ENCODE data around the gene SMTNL1.
"Not testable (repeated sequence)": the region's sequence is repeated elsewhere in the genome, so short reads cannot be mapped to it uniquely, and the experiment has no call there.

The SMTNL1 gene

GRCh38 chr11:57508341-57509170 lies 28.8 kb upstream of the SMTNL1 start:
- no peak for DNase-seq (ENCODE audit: low spot score)

GRCh38 chr11:57511741-57512430 lies 25.5 kb upstream of the SMTNL1 start:
- no peak for DNase-seq (ENCODE audit: low spot score)
- no peak for FAIRE-seq

More at GRCh38 chr11:57508341-57509170, 28.8 kb upstream of the SMTNL1 start:
- FAIRE-seq: no peak

- DNase-seq (ENCODE audit: low spot score) (no peak), FAIRE-seq (no peak)
Measured at GRCh38 chr11:57512646-57513451, 24.5 kb upstream of the SMTNL1 start.

GRCh38 chr11:57513452-57513795 lies 24.0 kb upstream of the SMTNL1 start:
- DNase-seq (ENCODE audit: low spot score): no peak
- no peak for FAIRE-seq

GRCh38 chr11:57513911-57514537 lies 23.4 kb upstream of the SMTNL1 start:
- DNase-seq (ENCODE audit: low spot score): no peak
- FAIRE-seq: no peak

- FAIRE-seq: no peak
- peak; percentile 69 for DNase-seq (ENCODE audit: low spot score)
Measured at GRCh38 chr11:57514538-57515331, 22.7 kb upstream of the SMTNL1 start.

- FAIRE-seq: no peak
- DNase-seq (ENCODE audit: low spot score): peak; percentile 77
Measured at GRCh38 chr11:57515332-57516060, 21.9 kb upstream of the SMTNL1 start, which contains the start of gene SLC43A1. SLC43A1 (minus strand) TSS chr11:57515702; CDS start chr11:57514111, 1,591 bp downstream.

GRCh38 chr11:57516061-57516443 lies 21.3 kb upstream of the SMTNL1 start:
- DNase-seq (ENCODE audit: low spot score) (no peak), FAIRE-seq (no peak)

GRCh38 chr11:57521116-57521515 lies 16.3 kb upstream of the SMTNL1 start:
- no peak for FAIRE-seq
- DNase-seq (ENCODE audit: low spot score): no peak

- no peak for FAIRE-seq
- no peak for DNase-seq (ENCODE audit: low spot score)
Measured at GRCh38 chr11:57523419-57523818, 14.0 kb upstream of the SMTNL1 start.

GRCh38 chr11:57527056-57527631 lies 10.3 kb upstream of the SMTNL1 start:
- FAIRE-seq: no peak
- DNase-seq (ENCODE audit: low spot score): peak; percentile 46

- DNase-seq (ENCODE audit: low spot score) (no peak), FAIRE-seq (no peak)
Measured at GRCh38 chr11:57529012-57529411, 8.4 kb upstream of the SMTNL1 start.

- FAIRE-seq (no peak), DNase-seq (ENCODE audit: low spot score) (no peak)
Measured at GRCh38 chr11:57530215-57530595, 7.2 kb upstream of the SMTNL1 start.

- DNase-seq (ENCODE audit: low spot score) (peak; percentile 95), FAIRE-seq (no peak)
Measured at GRCh38 chr11:57530596-57531507, 6.5 kb upstream of the SMTNL1 start, which contains the start of gene TIMM10. TIMM10 (minus strand) TSS chr11:57530754; CDS start chr11:57530189, 565 bp downstream.

GRCh38 chr11:57534449-57534848 lies 2.9 kb upstream of the SMTNL1 start:
- FAIRE-seq; DNase-seq (ENCODE audit: low spot score): not testable (repeated sequence)

- FAIRE-seq: peak; percentile 23
- DNase-seq (ENCODE audit: low spot score): no peak
Measured at GRCh38 chr11:57539342-57539741, 1.9 kb downstream of the SMTNL1 start.

GRCh38 chr11:57541169-57541568 lies 3.8 kb downstream of the SMTNL1 start:
- DNase-seq (ENCODE audit: low spot score) (no peak), FAIRE-seq (no peak)

- FAIRE-seq (no peak), DNase-seq (ENCODE audit: low spot score) (no peak)
Measured at GRCh38 chr11:57542582-57542981, 5.2 kb downstream of the SMTNL1 start.
